Measurements from ENCODE around the gene ZNF774. TPM values are rescaled to one million over a fixed set of nuclear protein-coding genes. Genes with fewer than 3 reads are reported as not detected.
A peak's percentile ranks its signal among the peaks of the same experiment; 100 is the strongest.
"Not testable (repeated sequence)": the region's sequence is repeated elsewhere in the genome, so short reads cannot be mapped to it uniquely, and the experiment has no call there.

Gene ZNF774
- 0.07 TPM in 1 of 2 replicates, not detected in the other for total RNA-seq (2014; rRNA removed; shearing (Covaris generic); ENCODE audit: low replicate concordance)

DNA sequence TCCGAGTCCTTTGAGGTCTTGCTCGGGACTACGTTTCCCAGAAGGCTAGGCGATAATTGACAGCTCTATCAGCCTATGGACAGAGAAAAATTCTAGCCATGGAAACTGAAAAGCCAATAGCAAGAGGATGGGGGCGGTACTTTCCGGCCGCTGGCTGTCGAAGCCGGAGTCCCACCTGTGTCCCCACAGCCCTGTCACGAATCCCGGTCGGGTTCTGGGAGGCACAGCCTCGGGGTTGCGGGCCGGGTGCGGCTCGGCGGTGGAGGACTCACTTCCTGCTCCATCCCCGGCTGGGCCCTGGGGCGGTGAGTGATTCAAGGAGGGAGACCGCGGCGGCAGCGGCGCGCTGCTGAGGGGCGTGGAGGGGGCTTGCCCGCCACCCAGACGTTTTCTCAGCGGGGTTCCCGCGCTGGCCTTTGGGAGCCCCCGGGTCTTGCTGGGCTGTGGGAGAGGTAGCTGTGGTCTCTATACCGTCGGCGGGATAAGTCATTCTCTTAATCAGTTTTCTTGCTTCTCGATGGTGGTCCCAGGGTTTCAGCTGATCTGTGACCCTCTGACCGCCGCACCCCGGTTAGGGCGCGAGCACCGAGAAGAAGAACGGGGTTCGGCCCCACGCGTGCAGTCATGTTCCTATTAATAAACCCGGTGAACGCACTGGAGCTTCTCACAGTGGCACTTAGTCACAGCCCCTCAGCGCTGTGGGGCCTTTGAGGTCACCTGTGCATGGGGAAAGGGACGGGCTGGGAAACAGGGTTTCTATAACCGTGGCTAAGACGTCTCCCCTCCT is at the start of gene ZNF774:
Gene ZNF774, plus strand, starts transcription at position 178 of the 787 bp plus-strand sequence. CDS start 2,377 bp downstream, outside the sequence.
- peak; percentile 86 for DNase-seq
- H3K9me3 ChIP-seq = no peaks in the 10 kb centered on the region
- peak within 1 kb of the TSS; percentile 99 for H3K4me3 ChIP-seq
- no peaks in the 10 kb centered on the region for H3K27me3 ChIP-seq
- no peaks in the 10 kb centered on the region for H3K36me3 ChIP-seq

DNA sequence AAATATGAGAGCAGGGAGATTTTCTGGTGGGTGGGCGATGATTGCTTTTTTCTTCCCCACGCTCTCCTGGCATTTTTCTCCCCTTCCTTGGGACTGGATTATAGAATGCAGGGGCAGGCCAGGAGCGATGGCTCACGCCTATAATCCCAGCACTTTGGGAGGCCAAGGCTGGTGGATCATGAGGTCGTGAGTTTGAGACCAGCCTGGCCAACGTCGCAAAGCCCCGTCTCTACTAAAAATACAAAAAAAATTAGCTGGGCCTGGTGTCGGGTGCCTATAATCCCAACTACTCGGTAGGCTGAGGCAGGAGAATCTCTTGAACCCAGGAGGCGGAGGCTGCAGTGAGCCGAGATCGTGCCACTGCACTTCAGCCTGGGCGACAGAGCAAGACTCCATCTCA is 46.7 kb upstream of the ZNF774 start:
- H3K4me3 ChIP-seq, H3K27me3 ChIP-seq, DNase-seq, H3K36me3 ChIP-seq, H3K9me3 ChIP-seq: not testable (repeated sequence)

DNA sequence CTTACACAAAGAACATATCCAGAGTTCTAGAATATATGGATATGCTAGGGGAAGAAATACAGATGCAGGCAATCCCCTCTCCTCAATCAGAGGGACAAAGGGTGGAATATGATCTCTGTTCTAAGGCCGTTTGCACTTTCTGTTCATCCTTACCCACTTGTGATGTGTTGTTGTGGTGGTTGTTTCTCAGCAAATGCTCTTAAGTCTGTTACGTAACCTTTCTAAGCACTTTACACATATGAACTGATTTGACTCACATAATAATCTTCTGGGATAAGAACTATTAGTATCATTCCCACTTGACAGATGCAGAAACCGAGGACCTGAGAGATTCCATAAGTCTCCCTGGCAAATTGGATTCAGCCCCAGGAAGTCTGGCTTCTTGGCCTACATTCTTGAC is 46.2 kb upstream of the ZNF774 start:
- Histone ChIP-seq H3K27me3 (no peaks in the 10 kb centered on the region), H3K36me3 (no peaks in the 10 kb centered on the region), H3K4me3 (no peak overlapping the region), H3K9me3 (no peaks in the 10 kb centered on the region)
- no peak for DNase-seq

DNA sequence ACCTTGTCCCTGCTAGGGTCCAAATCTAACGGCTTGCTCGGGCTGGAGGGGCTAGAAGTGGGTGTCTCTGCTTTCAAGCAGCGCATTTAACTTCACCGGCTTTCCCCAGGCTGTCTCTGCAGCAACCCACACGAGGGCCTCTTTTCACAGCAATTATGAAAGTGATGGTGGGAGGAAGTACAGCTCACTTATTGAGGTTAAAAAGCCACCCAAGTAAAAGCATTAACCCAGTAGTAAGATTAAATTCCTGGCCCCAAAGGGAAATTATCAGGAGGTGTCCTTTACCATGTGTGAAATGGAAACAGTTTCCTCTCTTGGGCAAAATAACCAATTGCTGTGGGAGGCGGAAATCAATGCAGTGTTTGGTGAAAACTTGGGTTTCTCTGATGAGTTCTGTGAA is 45.5 kb upstream of the ZNF774 start:
- peaks cover 4% of the 10 kb centered on the region for H3K27me3 ChIP-seq
- H3K36me3 ChIP-seq = no peaks in the 10 kb centered on the region
- no peaks in the 10 kb centered on the region for H3K9me3 ChIP-seq
- no peak for DNase-seq
- H3K4me3 ChIP-seq = no peak overlapping the region

DNA sequence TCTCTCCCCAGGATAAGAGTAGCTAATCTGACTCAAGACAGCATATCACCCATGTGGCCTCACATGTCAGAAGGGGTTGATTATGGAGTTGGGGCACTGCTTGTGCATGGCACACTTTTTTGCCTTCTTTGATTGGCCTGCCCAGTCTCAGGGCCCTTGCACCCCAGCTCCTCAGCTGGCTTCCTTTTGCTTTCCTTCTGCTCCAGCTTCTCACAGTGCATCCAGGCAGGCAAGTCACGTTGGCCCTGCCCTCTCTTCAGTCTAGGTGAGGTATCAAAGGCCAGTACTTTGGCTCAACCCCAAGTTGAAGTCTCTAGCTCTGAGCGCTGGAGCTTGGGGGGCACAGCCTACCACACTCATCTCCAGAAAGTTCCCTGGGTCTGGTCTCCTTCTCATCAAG is 44.4 kb upstream of the ZNF774 start:
- H3K9me3 ChIP-seq = no peaks in the 10 kb centered on the region
- no peak for DNase-seq
- H3K4me3 ChIP-seq = no peak overlapping the region
- no peaks in the 10 kb centered on the region for H3K36me3 ChIP-seq
- H3K27me3 ChIP-seq = peaks cover 5% of the 10 kb centered on the region

DNA sequence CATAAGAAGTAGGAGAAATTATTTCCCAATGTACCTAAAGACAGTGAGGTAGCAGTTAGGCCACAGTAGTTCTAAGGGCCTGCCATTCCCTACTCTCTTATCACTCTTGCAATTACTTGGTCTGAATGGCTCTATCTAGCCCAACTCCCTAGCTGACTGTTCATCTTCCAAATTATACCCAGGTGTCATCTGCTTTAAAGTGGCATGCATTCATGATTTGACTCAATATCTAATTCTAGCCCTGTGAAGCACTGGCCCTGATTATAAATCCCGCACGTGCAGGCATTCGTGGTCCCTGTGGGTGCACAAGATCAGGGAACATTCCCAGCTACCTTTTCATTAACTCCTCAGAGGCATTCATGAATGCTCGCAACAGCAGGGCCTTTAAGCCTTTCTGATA is 43.1 kb upstream of the ZNF774 start:
- no peak overlapping the region for H3K4me3 ChIP-seq
- DNase-seq = no peak
- no peaks in the 10 kb centered on the region for H3K9me3 ChIP-seq
- H3K36me3 ChIP-seq = no peaks in the 10 kb centered on the region
- peaks cover 6% of the 10 kb centered on the region for H3K27me3 ChIP-seq

DNA sequence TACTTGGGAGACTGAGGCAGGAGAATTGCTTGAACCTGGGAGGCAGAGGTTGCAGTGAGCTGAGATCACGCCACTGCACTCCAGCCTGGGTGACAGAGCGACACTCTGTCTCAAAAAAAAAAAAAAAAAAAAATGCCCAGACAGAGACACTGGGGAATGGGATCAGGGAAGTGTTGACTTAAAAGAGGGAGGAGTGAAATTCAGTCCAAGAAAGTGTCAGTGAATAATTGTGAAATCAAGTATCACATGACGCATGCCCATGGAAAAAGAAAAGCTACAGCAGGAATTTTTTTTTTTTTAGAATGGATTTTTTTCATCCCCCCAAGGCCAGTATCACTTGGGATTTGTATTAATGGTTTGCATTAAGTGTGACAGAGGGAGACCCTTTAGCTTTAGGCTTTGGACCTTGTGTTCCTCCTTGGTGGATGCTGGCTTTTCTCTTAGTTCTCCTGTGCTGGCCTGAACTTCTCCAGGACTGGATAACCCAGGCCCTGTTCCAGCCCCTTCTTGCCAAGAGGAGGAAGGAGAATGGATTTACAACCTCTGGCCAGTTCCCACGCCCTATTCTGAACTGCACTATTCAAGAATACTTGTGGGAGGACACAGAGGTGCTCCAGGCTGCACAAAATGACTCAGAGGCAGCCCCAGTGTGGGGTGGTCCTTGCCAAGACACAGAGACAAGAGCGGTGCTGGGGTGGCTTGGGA is 36.7 kb upstream of the ZNF774 start:
- Histone ChIP-seq H3K4me3 (no peak overlapping the region), H3K36me3 (no peaks in the 10 kb centered on the region), H3K9me3 (no peaks in the 10 kb centered on the region), H3K27me3 (peaks cover 6% of the 10 kb centered on the region)
- peak; percentile 75 for DNase-seq

DNA sequence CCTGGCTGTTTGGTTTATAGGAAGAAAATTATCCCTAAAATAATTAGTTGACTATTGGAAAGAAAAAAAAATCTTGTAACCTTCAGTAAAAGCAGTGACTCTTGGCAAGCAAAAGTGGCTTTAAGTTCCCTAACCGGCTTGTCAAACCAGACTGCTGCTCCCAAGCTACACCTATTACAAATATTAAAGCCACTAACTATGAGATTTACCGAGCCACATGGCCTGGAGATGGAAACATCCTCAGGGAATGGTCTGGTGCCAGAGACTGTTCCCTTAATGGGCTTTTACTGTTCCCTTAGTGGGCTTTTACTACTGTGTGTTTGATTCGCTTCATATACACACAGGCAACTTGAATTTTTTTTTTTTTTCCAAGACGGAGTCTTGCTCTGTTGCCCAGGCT is 35.9 kb upstream of the ZNF774 start:
- H3K4me3 ChIP-seq = no peak overlapping the region
- H3K9me3 ChIP-seq = no peaks in the 10 kb centered on the region
- no peak for DNase-seq
- no peaks in the 10 kb centered on the region for H3K36me3 ChIP-seq
- peaks cover 6% of the 10 kb centered on the region for H3K27me3 ChIP-seq

DNA sequence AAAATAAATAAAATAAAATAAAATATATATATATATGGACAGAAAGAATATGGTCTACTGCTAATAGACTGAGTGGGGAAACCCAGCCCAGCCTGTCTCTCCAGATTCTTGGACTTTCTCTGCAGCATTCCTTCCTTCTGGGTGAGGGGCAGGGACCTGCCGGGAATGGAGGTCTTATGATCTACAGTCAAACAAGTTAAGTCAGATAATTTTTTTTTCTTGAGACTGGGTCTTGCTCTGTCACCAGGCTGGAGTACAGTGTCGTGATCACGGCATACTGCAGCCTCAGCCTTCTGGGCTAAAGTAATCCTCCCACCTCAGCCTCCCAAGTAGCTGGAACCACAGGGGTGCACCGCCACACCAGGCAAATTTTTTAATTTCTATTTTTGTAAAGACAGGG is 33.5 kb upstream of the ZNF774 start:
- Histone ChIP-seq H3K9me3 (no peaks in the 10 kb centered on the region), H3K4me3 (no peak overlapping the region), H3K27me3 (no peaks in the 10 kb centered on the region; the same call in 1 of the 2 replicates), H3K36me3 (no peaks in the 10 kb centered on the region)
- DNase-seq = no peak

DNA sequence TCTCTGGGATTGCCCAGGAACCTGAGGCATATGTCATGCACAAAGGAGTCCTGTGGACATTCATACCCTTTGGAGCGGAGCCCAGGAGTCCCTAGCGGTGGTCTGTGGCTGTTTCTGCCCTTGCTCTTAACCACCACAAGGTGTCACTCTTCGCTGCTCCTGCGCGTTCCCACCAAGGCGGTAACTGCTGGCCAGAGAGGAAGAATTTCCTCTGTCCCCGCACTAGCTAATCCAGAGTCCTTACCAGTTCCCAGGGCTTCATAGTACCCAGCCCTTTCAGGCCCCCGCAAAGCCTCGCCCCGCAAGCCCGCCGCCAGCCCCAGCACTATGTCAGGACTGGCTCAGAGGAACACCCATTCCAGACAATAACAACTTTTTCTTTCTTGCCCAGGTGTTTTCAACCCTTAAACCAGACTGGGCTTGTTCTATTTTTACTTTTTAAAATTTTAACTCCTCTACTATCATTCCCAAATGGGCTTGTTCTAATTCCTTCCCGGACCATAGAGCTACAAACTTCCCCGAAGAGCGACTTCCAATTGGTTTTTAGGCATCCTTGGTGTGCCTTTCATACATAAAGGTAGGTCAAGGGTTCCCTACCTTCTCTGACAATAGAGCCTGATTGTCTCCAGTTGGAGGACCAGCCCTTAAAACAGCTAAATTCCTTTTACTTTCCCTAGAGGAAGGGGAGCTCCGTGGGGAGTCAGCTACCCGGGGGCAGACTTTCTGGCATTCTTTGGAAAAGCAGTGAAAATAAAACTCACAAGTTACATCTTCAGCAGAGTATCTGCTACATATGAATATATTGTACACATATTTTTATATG is 31.8 kb upstream of the ZNF774 start:
- Histone ChIP-seq H3K4me3 (no peak overlapping the region), H3K27me3 (no peaks in the 10 kb centered on the region; the same call in 1 of the 2 replicates), H3K9me3 (no peaks in the 10 kb centered on the region), H3K36me3 (no peaks in the 10 kb centered on the region)
- peak; percentile 86 for DNase-seq

DNA sequence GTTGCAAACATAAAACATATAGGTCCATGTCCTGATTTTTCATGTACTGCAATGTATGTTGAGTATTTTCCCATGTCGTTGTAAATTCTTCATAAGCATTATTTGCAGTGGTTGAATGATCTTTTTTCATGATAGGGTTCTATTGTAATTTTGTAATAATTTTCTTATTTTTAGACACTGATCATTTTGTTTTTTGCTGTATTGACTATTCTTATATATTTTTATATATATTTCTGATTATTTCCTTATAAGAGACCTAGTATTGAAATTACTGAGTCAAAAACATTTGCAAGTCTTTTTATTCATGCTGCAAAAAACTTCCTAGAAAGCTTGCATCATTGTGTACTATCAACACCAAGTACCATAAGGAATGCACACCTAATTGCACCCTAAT is 31.2 kb upstream of the ZNF774 start:
- DNase-seq = no peak
- Histone ChIP-seq H3K9me3 (no peaks in the 10 kb centered on the region), H3K27me3 (no peaks in the 10 kb centered on the region; the same call in 1 of the 2 replicates), H3K36me3 (no peaks in the 10 kb centered on the region), H3K4me3 (no peak overlapping the region)

DNA sequence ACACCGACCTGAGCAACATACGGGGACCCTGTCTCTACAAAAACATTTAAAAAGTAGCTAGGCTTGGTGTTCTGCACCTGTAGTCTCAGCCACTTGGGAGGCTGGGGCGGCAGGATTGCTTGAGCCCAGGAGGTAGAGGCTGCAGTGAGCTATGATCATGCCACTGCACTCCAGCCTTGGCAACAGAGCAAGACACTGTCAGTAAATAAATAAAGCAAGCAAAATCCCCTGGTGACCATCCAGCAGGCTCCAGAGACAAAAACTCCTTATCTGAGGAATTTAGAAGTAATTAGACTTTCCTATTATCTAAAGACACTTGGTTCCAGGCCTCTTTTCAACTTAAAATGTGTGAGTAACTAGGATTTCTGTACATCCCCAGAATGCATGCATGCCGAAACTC is 29.5 kb upstream of the ZNF774 start:
- H3K27me3 ChIP-seq = no peaks in the 10 kb centered on the region; the same call in none of the 2 replicates
- DNase-seq = peak; percentile 21
- H3K36me3 ChIP-seq = no peaks in the 10 kb centered on the region
- no peaks in the 10 kb centered on the region for H3K9me3 ChIP-seq
- H3K4me3 ChIP-seq = no peak overlapping the region

DNA sequence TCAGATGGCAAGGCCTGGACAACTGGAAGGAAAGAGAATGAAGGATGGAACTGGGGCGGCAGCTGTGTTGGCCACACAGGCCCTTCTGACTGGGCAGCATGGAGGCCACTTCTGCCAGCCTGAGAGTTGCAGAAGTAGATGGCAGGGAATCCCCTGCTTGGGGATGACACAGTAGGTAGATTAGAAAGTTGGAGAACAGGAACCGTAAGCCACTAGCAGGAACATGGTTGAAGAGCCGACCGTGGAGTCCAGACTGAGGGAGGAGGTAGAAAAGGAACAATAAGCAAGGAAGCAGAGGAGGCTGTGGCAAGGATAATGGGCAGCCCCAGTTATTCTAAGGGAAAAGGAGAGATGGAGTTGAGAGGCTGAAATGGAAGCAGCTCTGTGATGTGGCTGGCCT is 26.4 kb upstream of the ZNF774 start:
- no peaks in the 10 kb centered on the region; the same call in 1 of the 2 replicates for H3K27me3 ChIP-seq
- no peaks in the 10 kb centered on the region for H3K36me3 ChIP-seq
- no peak for DNase-seq
- no peak overlapping the region for H3K4me3 ChIP-seq
- H3K9me3 ChIP-seq = no peaks in the 10 kb centered on the region

DNA sequence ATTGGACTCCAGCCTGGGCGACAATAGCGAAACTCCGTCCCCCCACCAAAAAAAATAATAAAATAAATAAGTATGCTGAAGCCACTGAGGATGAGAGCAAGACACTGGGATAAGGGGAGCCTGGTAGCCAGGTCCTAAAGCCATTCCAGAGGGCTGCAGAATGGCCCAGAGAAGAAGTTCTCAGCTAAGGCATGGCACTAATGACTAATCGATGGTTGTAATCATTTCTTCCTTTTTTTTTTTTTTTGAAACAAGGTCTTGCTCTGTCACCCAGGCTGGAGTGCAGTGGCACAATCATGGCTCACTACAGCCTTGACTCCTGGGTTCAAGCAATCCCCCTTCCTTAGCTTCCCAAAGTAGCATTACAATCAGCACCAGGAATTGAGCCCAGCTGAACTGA is 25.6 kb upstream of the ZNF774 start:
- no peaks in the 10 kb centered on the region; the same call in 1 of the 2 replicates for H3K27me3 ChIP-seq
- no peaks in the 10 kb centered on the region for H3K9me3 ChIP-seq
- H3K4me3 ChIP-seq = no peak overlapping the region
- no peaks in the 10 kb centered on the region for H3K36me3 ChIP-seq
- DNase-seq = no peak

DNA sequence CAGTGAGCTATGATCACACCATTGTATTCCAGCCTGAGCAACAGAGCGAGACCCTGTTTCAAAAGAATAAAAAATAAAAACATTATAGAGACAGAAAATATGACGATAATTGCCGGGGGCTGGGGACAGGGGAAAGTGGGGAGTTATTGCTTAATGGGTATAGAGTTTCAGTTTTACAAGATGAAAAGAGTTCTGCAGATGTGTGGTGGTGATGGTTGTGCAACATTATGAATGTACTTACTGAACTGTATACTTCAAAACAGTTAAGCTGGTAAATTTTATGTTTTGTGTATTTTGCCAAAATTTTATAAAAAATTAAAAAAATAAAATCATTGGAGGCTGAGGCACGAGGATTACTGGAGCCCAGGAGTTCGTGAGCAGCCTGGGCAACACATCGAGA is 24.8 kb upstream of the ZNF774 start:
- DNase-seq = no peak
- H3K27me3 ChIP-seq = no peaks in the 10 kb centered on the region; the same call in 1 of the 2 replicates
- no peaks in the 10 kb centered on the region for H3K36me3 ChIP-seq
- H3K4me3 ChIP-seq = no peak overlapping the region
- H3K9me3 ChIP-seq = no peaks in the 10 kb centered on the region

DNA sequence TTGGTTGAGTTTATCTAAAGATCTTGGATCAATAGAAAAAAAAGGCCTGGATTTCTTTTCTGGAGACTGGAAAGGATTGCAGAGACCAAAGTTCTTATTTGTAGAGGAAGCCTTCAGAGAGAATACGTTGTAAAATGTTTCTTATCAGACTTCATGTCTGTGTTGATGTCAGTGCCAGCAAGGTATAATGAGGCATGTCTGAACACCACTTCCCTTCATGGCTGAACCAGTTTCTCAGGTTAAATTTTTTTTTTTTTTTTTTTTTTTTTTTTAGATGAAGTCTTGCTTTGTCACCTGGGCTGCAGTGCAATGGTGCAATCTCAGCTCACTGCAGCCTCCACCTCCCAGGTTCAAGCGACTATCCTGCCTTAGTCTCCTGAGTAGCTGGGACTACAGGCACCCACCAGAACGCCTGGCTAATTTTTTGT is 17.8 kb upstream of the ZNF774 start:
- Histone ChIP-seq H3K36me3 (no peaks in the 10 kb centered on the region), H3K4me3 (no peak overlapping the region), H3K27me3 (no peaks in the 10 kb centered on the region), H3K9me3 (no peaks in the 10 kb centered on the region)
- no peak for DNase-seq

DNA sequence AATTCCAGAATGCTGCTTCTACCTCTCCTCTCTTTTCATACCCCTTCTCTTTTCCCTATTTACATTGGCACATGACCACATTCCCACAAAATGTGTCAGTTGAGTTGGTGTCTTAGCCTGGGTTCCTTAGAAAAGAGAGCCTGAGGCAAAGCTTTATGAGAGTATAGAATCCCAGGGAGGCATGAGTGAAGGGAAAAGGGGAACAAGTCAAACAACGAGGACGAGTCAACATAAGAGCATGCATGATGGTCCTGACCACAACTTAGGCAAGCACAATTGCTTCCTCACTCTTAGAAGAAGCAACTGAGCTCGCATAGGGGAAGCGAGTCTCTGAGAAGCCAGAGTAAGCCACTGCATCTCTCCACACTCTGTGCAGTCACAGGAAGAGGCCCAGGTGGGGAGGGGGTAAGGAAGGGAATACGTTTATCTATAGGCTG is 15.4 kb upstream of the ZNF774 start:
- H3K36me3 ChIP-seq = no peaks in the 10 kb centered on the region
- DNase-seq = no peak
- H3K4me3 ChIP-seq = no peak overlapping the region
- no peaks in the 10 kb centered on the region for H3K27me3 ChIP-seq
- H3K9me3 ChIP-seq = no peaks in the 10 kb centered on the region

Data from MG63 (cell line).